Activated gamma-delta T cell (primary cell): ENCODE results near the gene GPR161.

Experiments
- DNase-seq: peaks from one replicate; lab custom pipeline; 2025; lab: John Stamatoyannopoulos, UW

GPR161 gene

DNA sequence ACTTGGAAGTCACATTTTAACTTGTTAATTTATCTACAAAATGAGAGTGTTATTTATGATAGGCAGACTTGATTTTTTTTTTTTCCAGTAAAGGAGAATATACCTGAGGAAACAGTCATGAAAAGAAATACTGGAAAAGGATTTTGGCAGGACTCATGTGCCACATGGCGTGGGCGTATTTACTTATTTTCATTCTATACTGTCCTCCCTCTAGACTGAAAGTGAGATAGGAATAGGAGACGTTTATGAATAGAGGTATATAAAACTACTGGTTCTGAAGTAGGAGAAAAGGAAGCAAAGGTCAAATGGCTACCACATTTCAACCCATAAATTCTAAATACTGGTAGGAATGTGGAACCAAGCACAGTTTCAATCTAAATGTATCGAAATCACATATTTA, 105.1 kb downstream of the GPR161 start:
- DNase-seq = no peak

DNA sequence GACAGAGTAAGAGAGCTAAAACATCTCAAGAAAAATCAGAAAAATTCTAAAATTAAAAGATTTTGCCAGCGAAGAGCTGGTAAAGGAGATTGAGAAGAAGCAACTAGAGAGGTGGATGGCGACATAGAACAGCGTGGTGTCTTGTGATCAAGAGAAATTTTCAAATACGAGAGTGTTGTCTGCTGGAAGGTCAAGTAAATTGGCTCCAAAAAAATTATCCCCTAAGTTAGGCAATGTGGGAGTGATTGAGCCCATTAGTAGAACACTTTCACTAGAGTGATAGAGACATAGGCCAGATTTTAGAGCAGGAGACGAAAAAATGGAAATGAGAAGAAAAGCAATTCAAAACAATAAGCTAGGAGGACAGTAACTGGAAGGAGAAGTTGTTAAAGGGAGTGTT, 105.5 kb downstream of the GPR161 start:
- DNase-seq = no peak
